GM21447 (cell line): ENCODE measurements around the gene IL37.
"Not testable (repeated sequence)": the region's sequence is repeated elsewhere in the genome, so short reads cannot be mapped to it uniquely, and the experiment has no call there.

ENCODE experiments used
- ATAC-seq: cut with Tn5 transposase; IDR thresholded peaks from one replicate; pipeline ENCODE4 v1.9.1; 2021; ENCODE audit not compliant: unreplicated experiment

Gene IL37

DNA sequence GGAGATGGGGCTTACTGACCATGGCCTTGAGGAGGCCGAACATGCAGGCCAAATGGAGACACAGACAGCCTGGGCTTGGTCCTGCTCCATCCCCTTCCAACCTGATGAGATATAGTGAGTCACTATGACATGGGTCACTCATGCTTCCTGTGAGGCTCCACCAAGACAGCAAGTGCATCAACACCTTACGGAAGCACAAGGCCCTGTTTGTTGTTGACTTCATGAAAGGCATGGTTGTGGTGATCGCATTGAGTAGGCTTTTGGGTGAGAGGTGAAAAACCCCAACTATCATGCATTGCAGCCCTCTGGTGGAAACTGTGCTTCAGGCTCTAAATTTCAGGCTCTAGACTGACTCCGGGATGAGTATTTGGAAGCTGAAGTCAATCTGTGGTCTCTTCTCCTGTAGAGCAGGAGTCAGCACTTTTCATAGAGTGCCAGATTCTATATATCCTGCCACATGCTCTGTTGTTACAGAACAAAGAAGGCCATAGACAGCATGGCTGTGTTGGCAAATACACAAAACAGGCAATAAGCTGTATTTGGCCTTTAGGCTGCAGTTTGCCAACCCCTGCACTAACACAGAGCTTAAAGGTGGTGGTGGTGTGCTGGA lies 10.1 kb downstream of the IL37 start:
- ATAC-seq, result no peak

DNA sequence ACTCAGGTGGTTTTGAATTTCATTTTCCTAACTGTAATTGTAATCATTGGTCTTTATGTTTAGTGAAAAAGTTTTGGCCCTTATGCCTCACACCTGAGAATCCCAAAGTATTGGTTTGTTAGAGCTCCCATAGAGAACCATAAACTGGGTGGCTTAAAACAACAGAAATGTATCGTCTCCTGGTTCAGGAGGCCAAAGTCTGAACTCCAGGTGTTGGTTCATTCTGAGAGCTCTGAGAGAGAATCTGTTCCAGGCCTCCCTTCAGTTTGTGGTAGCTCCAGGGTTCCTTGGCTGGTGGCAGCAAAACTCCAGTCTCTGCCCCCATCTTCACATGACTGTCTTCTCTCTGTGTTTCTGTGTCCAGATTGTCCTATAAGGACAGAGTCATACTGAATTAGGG lies 11.0 kb downstream of the IL37 start:
- no peak for ATAC-seq

DNA sequence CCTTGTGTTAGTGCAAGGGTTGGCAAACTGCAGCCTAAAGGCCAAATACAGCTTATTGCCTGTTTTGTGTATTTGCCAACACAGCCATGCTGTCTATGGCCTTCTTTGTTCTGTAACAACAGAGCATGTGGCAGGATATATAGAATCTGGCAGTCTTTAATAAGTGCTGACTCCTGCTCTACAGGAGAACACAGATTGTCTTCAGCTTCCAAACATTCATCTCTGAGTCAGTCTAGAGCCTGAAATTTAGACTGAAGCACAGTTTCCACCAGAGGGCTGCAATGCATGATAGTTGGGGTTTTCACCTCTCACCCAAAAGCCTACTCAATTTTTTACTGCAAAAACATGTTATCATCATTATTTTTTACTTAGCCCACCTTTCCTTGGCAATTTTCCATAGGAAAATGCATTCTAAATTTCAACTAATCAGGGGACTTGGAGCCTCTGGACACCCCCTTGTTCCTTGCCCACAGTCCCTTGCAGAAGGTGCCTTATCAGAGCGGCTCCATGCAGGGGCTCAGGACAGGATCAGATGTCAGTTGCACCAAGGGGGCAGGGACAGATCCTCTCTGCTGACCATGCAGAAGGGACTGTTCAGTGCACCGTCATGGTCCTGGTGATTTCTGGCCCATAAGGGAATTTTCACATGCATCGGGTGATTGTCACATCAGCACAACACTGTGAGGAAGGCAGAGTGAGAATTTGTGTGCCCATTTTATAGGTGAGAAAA lies 12.4 kb downstream of the IL37 start:
- no peak for ATAC-seq

DNA sequence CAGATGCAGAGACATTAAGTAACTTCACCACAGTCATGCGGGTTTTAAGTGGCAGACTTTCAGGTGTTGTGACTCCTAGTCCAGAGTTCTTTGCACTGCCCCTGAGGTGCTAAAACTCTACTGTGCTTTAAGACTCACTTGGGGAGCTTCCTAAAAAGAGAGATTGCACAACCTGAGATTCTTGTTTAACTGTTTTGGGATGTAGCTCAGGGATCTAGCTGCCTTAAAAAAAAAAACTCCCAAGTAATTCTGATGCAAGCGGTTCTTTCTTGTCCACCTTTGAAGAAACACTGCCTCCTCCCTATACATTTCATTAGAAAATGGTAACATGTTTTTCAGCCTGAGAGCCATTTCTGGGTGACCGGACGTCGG lies 13.0 kb downstream of the IL37 start:
- ATAC-seq, result no peak

DNA sequence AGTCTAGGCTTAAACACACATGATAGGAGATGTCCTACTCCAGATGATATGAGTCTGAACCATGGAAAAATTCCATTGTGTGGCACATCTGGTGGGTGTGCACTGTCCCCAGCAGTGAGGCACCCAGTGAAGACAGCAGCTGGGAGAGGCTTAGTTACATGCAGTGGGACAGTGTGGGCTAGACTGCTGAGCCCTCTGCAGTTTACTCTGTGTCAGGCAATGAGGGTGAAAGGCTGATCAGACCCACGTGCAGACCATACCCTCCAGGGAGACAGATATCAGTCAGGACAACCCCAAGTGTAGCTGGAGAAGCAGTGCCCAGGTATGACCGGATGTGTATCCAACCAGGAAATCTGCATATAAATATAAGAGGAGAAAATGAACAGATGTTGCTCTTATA lies 13.4 kb downstream of the IL37 start:
- no peak for ATAC-seq

DNA sequence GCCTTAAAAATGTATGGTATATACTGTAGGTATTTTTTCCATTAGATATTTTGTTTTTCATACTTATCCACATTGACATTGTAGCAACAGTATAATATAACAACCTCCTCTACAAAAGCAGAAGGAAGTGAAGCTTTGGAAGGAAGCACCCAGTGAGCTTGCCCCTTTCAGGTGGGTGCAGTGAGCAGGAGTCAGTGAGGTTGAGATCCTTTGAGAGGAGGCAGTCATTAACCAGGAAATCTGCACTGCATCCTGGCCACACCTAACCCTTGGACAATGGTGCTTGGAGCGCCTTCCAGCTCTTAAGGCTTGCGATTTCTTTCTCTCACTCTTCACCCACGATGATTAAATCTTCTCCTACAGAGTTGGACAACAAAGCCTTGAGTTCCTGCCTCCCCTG lies 13.9 kb downstream of the IL37 start:
- no peak for ATAC-seq

DNA sequence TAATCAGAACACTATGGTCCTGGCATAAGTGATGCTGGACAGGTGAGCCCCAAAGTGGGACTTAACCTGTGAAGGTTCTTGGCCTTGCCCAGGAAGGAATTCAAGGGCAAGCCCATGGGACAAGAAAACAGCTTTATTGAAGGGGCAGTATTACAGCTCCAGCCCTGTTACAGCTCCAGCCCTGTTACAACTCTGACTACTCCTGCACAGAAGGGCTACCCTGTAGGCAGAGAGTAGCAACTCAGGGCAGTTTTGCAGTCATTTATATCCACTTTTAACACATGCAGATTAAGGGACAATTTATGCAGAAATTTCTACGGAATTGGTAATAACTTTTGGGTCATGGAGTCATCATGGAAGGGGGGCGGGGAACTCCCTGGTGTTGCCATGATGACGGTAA lies 15.7 kb downstream of the IL37 start:
- no peak for ATAC-seq

DNA sequence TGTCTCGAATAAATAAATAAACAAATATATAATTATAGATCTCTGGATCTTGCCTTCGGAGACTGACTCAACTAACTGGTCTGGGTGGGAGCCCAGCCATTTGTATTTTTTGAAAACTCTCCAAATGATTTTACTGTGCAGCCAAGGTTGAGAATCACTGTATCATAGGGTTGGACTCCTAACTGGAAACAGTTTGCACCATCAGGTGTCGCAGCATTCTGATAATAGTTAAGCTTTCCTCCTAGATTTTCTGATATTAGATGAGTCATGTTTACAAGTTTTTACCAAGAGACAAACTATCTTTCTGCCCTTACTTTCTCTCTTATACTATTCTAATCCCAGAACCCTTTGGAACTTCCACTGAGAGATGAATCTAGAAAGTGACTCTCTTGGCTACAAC lies 16.8 kb downstream of the IL37 start:
- ATAC-seq, result no peak

DNA sequence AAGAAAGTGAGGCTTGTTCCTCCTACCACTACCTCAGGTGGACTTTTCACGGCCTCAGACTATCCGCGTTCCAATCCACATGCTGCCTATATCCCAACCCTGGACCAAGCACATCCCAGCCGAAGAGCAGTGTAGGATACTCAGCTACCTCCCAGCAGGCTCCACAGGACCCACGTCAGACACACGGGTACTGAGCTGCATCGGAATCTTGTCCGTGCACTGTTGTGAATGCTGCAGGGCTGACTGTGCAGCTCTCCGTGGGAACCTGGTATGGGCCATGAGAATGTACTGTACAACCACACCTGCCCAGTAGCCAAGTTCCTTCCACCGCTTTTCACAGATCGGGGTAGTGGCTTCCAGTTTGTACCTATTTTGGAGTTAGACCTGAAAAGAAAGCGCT lies 22.3 kb downstream of the IL37 start:
- ATAC-seq, result no peak

DNA sequence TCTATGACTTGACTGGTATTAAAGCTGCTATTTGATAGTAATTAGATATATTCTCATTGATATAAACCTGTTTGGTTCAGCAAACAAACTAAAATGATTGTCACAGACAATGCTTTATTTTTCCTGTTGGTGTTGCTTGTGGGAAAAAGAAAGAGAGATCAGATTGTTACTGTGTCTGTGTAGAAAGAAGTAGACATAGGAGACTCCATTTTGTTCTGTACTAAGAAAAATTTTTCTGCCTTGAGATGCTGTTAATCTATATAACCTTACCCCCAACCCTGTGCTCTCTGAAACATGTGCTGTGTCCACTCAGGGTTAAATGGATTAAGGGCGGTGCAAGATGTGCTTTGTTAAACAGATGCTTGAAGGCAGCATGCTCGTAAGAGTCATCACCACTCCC lies 23.2 kb downstream of the IL37 start:
- not testable (repeated sequence) for ATAC-seq

DNA sequence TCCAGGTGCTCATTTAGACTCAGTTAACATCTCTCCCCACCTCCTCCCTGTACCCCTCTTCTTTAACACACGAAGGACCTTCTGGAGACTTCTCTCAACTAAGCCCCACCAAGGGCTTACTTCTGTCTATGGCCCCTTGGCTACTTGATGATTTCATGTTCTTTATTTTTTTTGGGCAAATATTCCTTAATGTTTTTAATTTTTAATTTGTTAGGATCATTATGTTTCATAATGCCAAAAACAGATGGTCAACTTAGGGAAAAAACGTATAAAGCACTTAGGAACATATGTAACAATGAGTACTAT lies 25.9 kb downstream of the IL37 start:
- no peak for ATAC-seq

DNA sequence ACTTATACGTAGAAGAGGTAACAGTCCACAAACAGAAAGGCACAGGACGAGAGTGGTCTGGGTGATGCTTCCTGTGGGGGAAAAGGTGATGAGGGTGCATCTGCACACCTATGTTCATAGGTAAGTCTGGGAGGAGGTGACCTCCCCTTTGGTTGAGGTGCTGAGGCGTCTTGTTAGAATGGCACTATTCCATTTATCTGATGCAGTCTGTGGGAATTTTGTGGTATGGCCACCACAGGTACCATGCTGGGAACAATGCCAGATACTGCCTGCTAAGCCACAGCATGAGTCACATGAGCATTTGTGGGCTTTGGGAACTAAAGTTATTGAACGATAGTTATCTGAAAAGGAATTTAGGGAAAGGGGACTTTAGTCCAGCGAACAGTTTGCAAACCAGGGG lies 27.9 kb downstream of the IL37 start:
- no peak for ATAC-seq

DNA sequence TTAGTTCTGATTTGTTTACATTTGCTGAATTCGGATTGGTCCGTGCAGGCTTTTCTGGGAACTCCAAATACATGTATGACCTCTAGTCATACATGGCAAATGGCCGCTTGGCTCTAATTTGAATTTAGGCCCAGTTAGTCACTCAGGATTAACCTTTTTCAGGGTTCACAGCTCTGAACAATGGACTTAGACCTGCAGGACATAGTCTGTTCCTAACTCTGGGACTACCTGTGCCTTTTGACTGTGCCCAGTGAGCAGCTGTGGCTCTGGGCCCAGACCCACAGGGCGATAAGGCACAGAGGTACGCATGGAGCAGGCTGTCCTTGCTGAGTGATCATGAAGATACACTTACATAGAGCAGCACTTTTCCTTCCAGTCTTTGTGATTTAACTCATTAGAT lies 28.5 kb downstream of the IL37 start:
- no peak for ATAC-seq

DNA sequence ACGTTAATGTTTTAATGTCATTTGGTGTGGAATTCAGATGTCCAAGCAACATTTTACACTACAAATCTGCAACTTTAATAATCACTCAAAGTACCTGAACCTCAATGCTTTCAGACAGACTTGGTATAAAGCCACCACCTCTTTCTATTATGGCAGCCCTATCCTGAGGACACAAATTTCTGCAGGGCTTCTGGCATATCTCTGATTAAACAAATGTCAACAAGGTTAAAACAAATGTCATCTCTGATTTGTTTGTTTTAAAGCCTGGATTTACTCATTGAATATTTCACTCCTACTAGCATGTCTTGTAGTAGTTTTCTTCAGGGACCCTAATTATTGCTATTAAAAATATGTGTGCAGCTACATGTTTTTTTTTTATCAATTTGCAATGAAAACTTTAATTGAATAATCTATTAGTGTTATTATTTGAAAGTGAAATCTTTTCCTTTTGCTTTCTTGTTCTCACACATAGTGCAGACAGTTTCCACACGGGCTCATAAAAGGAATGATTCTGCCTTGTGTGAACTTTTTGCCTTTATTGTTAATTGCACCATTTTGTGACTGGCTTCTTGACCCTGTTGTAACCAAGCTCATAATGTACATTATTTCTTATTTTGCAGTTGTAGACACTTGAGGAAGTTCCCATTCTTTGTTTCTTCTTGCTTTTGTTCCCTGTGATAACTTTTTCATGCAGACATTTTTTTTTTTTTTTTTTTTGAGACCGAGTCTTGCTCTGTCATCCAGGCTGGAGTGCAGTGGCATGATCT lies 30.1 kb downstream of the IL37 start:
- no peak for ATAC-seq

DNA sequence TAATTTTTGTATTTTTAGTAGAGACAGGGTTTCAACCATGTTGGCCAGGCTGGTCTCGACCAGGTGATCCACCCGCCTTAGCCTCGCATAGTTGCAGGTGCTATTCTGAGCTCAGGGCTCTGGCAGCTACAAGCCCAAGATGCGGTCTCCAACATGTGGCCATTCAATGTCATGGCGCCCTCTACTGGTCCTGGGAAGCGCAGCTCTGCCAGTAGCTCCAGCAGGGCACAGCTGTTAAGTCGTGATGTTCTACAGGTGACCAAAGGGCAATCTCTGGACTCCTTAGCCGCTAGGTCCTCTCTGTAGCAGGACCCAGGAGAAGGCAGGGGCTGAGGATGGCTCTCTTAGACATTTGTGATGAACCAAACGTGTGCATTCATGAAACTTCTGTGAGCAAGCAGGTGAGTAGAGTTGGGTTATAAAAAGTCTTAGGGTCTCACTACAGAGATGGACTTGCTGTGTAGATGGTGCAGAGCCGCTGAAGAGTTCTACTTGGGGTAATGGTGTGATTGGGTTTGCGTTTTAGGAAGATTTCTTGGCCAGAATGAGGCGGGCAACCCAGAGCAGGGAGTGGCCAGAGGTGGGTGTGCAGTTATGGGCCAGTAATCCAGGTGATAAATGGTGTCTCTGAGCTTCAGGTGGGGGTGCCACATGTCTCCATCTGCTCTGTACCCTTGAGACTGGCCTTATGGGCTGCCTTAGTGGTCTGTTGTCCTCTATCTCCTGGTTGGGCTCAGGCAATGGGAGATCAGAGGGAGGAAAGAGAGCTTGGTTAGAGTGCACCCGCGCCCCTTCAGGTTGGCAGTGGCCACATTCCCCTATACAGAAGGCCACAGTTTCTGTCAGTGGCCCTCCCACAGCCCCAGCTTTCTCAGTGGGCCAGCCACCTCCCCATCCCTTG lies 31.0 kb downstream of the IL37 start:
- ATAC-seq, result peak; percentile 89

DNA sequence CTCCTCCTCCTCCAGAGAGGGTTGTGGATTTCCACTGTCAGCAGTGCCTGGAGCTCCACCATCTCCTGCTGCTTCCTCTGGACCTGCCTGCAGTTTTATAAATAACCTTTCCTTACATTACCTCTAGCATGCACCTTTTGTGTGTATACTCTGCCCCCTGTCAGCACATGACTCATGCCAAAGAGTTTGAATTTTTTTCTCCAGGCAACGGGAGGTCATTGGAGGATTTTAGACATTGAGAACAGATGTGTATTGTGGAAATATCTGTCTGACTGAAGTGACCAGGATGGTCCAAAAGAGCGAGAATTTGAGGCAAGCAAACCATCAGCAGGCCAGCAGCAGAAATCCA lies 31.7 kb downstream of the IL37 start:
- no peak for ATAC-seq

DNA sequence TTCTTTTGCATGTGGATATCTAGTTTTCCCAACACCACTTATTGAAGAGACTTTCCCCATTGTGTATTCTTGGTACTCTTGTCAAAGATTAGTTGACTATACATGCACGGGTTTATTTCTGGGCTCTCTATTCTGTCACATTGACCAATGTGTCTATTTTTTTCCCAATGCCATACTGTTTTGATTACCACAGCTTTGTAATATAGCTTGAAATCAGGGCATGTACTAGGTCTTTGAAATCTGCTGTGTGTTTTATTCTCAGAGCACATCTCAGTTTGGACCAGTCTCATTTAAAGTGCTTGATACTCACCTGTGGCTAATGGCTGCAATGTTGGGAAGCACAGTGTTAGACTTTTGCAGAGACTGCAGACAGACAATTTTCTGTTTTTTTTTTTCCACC lies 34.0 kb downstream of the IL37 start:
- ATAC-seq, result no peak

DNA sequence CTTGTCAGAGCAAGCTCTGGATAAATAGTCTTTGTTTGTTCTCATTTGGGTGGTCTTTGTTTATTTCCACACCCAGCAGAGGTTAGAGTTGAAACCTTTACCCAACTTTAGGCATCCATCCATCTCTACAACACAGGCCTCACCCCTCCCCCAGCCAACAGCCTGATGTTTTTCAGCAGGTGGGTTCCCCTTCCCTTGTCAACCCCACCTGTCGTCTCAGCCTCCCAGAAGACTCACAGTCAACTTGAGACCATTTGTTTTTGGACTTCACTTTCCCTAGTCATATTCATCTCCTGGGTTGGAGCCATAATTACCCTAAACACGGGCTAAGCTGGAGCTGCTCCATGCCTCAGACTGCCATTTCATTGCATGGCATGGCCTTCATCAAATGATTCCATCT lies 35.1 kb downstream of the IL37 start:
- ATAC-seq, result no peak

DNA sequence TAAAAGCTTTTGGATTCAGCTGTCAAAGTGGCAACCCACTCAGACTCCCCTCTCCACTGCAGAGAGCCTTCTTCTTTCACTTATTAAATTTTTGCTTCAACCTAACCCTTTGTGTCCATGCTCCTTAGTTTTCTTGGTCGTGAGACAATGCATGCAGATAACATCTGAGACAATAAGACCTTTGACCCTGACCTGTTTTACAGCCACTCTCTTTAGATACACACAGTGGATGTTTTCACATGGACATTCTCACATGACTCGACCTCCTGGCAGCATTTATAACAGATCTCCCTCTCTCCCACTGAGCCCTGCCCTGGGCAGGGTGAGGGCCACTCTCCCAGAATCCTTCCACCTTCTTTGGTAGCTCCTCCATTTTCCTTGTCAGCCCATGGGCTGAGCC lies 36.4 kb downstream of the IL37 start:
- no peak for ATAC-seq

DNA sequence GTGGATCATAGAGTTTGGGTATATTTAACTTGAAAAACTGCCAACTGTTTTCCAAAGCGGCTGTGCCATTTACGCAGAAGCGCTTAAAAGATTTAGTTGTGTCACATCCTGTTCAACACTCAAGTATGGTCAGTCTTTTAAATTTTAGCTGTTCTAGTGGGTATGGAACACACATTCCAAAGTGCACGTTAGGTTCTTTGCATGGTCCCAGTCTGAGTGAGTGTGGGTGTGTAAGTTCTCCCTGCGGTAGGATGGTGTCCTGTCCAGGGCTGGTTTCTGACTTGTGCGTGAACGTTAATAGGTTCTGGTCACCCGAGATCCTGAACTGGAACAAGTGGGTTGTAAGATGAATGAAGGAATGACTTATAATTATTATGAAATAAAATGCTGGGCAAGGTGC lies 38.5 kb downstream of the IL37 start:
- ATAC-seq, result no peak

DNA sequence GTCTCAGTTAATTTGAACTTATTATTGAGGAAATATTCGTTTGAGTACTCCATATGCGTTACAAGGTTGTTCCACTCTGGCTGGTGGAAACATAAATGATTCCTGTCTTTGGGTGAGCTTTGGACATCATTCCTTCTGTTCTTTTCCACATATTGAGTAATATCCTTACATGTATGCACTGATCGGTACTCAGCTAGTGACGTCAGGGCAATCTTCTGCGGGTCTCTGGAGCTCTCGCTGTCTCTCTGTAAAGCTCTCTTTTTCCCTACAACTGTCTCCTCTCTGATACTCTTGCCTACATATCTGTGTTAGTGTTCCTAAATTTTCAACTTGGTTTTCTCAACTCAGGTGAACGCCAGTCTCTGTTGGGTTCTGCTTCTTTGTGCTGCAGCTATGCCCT lies 43.4 kb downstream of the IL37 start:
- ATAC-seq, result no peak

DNA sequence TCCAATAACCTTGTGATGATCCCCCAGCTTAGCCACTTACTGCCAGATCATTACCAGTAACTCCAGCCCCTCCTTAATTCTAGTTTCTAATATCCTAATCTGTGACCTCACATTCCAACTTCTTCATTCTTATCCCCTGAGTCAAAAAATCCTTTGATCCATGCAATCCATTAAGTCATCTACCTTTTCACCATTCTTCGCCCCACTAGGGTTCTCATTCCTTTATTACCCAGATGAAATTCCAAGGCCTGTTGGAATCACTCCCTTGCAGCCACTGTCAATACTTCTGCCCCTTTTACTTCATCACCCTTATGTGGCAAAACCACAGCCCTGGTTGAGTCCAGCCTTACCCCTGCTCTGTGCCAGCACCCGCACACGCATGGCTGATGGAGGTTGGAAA lies 46.5 kb downstream of the IL37 start:
- no peak for ATAC-seq
